Measurements from ENCODE around the gene STX18.
"Not testable (repeated sequence)": the region's sequence is repeated elsewhere in the genome, so short reads cannot be mapped to it uniquely, and the experiment has no call there.

Gene STX18

DNA sequence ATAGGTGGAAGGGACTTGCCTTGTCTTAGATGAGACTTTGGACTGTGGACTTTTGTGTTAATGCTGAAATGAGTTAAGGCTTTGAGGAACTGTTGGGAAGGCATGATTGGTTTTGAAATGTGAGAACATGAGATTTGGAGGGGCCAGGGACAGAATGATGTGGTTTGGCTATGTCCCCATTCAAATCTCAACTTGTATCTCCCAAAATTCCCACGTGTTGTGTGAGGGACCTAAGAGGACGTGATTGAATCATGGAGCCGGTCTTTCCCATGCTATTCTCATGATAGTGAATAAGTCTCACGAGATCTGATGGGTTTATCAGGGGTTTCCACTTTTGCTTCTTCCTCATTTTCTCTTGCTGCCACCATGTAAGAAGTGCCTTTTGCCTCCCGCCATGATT lies 10.2 kb upstream of the STX18 start:
- DNase-seq: not testable (repeated sequence)

GRCh38 chr4:4550161-4550560 lies 8.3 kb upstream of the STX18 start:
- not testable (repeated sequence) for DNase-seq

DNA sequence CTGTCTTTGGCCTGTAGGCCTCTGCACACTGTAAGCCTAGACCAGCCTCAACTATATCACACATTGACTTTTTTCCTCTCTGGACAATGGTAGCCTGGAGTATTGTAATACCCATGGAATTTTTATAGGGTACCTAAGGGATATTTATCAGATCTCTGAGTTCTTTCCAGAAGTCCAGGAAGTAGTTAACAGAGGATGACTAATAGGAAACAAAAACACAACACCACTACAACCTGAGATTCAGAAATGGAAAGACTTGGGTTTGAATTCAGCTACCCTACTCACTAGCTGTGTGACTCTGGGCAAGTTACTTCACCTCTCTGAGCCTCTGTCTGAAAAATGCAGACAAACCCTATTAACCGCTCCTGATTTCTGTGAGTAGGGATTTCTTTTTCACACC lies 7.7 kb upstream of the STX18 start:
- DNase-seq: no peak

DNA sequence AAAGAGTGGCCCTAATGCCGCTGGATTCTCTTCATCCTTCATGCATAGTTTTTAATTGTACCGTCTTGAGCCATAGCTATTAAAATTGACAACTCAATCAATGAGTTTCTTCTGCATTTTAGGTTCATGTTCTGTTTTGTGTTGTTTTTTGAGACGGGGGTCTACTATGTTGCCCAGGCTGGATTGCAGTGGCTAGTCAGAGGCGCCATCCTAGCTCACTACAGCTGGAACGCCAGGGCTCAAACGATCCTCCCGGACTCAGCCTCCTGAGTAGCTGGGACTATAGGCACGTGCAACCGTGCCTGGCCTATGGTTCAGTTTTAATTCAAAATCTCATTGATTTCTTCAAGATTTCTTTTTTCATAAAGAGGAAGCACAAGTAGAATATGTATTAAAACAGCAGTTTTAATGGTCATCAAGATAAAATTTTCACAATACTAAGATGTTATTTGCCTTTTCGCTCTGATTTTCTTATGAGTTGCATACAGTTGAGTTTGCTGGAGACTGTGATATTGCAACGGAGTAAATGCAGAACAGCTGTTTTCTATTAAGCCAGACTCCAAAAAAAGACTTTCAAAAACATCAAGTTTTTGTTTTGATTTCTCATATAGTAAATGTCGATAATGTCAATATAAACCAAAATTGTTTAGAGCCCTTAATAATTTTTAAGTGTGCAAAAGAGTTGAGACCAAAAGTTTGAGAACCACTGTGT lies 1.1 kb upstream of the STX18 start:
- DNase-seq: no peak

DNA sequence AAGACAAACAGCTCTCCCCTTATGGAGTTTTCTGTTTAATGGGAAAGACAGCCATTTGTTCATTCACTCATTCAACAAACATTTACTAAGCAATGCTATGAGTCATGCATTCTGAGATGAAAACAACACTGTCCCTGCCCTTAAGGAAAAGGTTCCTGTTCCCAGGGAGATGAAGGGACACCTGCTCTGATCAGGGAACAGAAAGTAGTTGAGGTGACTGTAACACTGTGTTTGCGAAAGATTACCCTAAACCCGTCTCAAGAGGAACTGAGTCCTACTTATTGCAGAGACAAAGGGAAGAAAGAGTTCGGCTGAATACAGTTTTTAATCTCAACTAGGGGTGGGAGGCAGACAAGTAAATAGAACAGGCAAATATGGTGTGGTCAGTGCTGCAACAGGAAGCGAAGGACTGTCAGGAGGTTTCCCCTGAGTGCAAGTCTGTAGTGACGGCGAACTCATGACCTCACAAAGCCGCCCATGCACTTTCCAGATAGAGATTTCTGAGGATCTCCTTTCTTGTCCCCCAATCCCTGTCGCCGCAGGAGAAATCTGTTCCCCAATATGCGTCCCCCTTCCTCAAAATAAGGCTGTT lies 712 bp downstream of the STX18 start:
- DNase-seq: no peak

DNA sequence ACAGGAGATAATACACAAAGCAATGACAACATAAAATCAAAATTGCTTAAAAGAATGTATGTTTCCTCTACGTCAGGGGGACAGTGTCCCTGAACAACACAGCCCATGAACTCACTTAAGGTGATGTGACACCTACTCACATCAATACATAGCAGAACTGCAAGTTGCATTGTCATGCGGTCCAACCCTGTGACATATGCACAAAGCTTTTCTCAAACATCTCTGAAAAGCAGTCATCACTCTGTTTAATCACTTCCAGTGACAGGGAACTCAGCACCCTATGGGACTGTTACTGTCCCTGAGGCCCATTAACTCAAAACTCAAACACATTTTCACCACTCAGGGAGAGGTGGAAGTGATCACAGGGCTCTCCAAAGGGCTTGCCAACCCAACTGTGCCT lies 2.4 kb downstream of the STX18 start:
- no peak for DNase-seq

DNA sequence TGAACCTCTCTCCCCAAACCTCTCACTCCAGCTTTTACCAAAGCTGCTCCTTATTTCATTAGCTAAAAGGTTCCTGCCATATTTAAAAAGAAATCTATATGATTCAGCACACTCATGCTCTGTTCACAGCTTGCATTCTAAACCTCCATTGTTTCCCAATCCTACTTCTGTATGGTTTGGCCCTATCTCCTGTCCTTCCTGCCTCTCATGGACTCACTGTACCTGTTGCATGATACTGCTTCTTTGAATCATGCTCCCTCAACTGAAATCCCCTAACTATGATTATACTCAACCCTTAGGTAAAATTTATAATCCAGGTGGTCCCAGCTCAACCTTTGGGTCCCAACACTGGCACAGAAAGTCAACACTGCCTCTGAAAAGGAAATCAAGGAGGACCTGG lies 6.3 kb downstream of the STX18 start:
- DNase-seq: no peak

GRCh38 chr4:4534515-4535145 lies 7.2 kb downstream of the STX18 start:
- DNase-seq: no peak

GRCh38 chr4:4533461-4534169 lies 8.2 kb downstream of the STX18 start:
- no peak for DNase-seq

GRCh38 chr4:4532371-4533154 lies 9.3 kb downstream of the STX18 start:
- no peak for DNase-seq

DNA sequence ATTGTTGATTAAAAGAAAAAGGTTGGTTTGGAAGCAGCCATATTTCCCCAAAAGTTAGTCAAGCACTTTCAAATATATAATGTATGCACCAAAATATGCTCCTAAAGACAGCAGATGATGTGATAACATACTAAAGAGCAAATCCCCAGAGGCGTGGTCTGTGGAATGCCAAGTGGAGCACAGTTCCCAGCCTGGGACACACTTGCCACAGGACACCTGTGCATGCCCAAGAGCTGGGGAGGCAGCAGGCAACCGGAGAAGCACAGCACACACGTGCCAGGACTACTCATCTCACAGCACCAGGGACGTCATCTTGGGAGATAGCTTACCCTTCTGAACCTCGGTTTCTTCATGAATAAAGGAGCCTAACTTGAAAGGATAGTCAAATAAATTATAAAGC lies 12.5 kb downstream of the STX18 start:
- DNase-seq: no peak

DNA sequence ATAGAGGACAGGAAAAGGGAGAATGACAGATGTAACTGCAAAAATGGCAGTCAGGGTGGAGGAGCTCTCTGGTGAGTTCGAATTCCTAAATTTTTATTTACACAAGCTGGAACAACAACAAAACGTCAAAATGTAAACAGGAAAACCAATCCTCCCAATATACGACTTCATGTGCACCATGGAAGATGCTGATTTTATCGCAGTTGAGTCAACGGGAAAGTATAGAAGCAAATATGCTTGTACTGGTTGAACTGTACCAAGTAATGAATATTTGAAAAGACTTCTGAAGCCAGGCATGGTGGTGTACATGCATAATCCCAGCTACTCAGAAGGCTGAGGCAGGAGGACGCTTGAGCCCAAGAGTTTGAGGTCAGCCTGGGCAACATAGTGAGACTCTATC lies 15.4 kb downstream of the STX18 start:
- DNase-seq: no peak

- no peak for DNase-seq
Measured at GRCh38 chr4:4524364-4524763, 17.5 kb downstream of the STX18 start.

DNA sequence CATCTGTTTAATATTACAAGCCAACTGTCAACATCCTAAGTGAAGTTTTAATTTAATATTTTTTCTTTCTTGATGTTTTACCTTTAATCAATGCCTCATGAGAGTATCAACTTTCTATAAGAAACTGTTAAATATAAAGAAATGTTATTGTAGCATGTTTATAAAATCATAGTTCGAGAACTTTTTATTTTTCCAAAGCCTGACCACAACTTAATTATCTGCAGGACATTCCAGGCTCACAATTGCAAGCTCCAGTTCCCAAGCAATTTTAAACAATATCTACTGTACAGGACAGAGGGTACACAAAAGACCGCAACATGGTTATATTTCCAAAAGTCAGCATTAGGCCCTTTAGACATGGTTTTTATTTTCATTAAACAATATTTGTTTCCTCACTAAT lies 20.1 kb downstream of the STX18 start:
- DNase-seq: no peak

DNA sequence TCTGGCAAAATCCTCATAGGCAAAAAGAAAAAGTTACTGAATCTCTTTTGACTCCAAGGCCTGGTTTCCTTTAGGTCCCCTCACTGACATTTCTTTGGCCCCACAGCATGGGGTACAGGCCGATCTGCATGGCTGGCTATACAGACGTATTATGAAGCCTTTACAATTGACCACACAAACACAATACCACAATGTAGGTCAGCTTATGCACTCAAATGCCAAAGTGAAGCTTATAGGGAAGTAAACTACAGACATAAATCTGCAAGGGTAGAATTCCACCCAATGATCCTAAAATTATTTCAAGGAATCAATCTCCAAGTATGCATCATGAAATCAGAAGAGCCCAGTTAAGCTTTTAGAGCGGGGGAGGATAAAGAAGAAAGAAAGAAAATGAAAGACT lies 20.7 kb downstream of the STX18 start:
- no peak for DNase-seq

GRCh38 chr4:4519297-4519894 lies 22.5 kb downstream of the STX18 start:
- DNase-seq: no peak

- DNase-seq: no peak
Measured at GRCh38 chr4:4518747-4519146, 23.1 kb downstream of the STX18 start.

DNA sequence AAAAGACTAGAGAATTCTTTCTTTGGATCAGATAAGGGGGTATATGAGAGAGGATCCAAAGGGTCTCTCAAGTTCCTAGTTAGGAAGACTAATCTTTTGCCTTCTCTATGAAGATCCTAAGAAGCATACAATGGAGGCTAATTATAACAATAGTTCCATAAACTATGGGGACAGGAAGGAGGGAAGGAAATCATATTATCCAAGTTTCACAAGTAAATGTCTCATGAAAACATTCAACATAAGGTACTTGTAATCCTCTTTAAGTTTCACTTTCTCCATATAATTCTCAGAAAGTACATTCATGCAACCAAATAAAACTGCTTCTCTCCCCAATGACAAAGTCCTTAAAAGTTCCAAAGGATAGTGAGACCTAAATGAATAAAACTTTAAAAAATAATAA lies 27.1 kb downstream of the STX18 start:
- no peak for DNase-seq

- no peak for DNase-seq
Measured at GRCh38 chr4:4512282-4512681, 29.6 kb downstream of the STX18 start.

- DNase-seq: not testable (repeated sequence)
Measured at GRCh38 chr4:4510641-4511040, 31.2 kb downstream of the STX18 start.

- DNase-seq: no peak
Measured at GRCh38 chr4:4509521-4509920, 32.3 kb downstream of the STX18 start.

GRCh38 chr4:4507923-4508322 lies 33.9 kb downstream of the STX18 start:
- DNase-seq: no peak

DNA sequence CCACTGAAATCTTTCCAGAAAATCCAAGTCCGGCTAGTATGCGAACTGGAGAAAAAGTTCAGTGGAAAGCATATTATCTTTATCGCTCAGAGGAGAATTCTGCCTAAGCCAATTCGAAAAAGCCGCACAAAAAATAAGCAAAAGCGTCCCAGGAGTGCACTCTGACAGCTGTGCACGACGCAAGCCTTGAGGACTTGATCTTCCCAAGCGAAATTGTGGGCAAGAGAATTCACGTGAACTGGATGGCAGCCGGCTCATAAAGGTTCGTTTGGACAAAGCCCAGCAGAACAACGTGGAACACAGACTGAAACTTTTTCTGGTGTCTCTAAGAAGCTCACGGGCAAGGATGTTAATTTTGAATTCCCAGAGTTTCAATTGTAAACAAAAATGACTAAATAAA lies 34.4 kb downstream of the STX18 start:
- no peak for DNase-seq
